HG02610 (cell line): Measurements from ENCODE around the gene ELK1.
"Not testable (repeated sequence)": the region's sequence is repeated elsewhere in the genome, so short reads cannot be mapped to it uniquely, and the experiment has no call there.

Experiments
- ATAC-seq: cut with Tn5 transposase; IDR thresholded peaks from one replicate; pipeline ENCODE4 v1.9.1; 2021; ENCODE audit warnings: mild to moderate bottlenecking, moderate library complexity; ENCODE audit not compliant: unreplicated experiment

The ELK1 gene

DNA sequence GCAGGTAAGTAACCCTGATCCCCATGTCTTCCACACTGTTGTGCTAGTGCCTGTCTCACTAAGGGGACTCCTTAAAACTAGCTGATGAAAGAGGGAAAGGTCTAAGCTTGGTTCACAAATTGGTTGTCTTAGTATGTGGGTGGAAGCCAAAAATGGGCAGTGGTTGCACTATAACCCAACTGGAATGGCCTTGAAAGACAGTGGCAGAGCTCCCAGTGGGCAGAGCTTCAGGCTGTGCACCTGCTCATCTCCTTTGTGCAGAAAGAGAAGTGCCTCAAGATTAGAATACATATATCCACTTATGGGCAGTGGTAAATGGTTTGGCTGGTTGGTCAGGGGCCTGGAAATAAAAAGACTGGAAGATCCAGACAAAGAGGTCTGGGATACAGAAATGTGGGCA, 37.9 kb downstream of the ELK1 start:
- ATAC-seq, result no peak

- no peak for ATAC-seq
Observed at GRCh38 chrX:47611926-47612325, 38.4 kb downstream of the ELK1 start.

DNA sequence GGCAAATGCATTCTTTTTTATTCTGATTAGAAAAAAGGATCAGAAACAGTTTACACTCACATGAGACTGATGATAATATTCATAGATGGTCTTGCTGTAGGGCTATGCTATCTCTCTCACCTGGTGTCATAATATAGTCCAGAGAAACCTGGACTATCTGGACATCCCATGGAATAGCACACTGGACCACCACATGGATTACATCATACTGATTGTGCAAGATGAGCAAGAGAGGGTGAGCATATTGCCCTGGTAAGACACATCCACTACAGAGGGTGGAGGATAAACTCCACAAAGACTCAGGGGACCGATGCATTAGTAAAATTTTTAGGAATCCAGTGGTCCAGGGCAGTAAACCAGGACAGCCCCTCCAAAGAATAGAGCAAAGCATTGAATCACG, 38.9 kb downstream of the ELK1 start:
- ATAC-seq, result no peak

- no peak for ATAC-seq
Observed at GRCh38 chrX:47610511-47610910, 39.9 kb downstream of the ELK1 start.

- no peak for ATAC-seq
Observed at GRCh38 chrX:47608130-47608810, 42.1 kb downstream of the ELK1 start.

DNA sequence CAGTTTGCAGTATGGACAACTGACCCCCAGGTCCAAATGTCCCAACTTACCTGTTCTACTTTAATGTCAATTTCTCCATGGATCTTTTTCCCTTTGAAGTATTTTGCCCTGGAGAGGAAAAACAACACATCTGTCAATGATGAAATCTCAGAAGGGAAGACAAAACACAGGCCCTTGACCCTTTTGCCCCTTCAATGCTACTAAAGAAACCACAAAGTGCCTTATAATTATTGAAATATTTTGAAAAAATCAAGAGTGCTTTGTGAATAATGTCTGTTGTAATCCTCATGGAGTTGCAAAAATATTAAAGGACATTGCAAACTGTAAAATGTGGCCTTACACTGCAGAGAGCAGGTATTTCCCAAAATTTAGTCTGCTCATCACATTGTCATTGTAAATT, 43.3 kb downstream of the ELK1 start:
- no peak for ATAC-seq

GRCh38 chrX:47605024-47605423, 45.3 kb downstream of the ELK1 start:
- no peak for ATAC-seq

- not testable (repeated sequence) for ATAC-seq
Observed at GRCh38 chrX:47603125-47603524, 47.2 kb downstream of the ELK1 start.

DNA sequence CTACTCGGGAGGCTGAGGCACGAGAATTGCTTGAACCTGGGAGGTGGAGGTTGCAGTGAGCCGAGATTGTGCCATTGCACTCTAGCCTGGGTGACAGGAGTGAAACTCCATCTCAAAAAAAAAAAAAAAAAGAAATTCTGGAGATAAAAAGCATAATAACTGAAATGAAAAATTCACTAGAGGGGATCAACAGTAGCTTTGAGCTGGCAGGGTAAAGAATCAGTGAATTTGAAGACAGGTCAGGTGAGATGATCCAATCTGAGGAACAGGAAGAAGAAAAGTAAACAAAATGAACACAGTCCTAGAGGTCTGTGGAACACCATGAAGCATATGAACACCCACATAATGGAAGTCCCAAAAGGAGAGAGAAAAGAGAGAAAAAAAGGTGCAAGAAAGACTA, 53.1 kb downstream of the ELK1 start:
- no peak for ATAC-seq

GRCh38 chrX:47596256-47596655, 54.1 kb downstream of the ELK1 start:
- no peak for ATAC-seq

DNA sequence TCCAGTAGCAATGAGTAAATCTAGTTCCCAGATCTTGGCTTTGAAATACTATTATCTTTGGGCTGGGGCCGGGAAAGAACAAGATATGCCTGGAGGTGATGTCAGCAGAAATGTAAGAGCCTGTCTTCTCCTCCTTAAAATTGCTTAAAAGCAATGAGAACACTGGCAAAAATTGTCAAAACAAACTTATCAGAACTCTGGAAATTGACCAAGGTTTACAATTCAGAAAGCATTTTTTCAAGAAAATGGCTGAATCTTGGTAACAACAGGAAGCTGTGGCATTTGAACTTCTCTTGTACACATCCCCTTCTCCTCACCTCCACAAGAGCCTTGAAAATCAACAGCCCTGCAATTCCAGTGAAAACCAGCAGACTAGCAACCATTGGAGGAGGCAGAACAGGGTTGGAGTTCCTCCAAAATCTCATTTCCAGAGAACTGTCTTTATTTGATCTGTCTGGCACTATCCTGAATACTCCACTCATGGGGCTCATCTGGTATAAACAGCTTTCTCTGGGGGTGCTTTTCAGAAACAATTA, 54.6 kb downstream of the ELK1 start:
- no peak for ATAC-seq

DNA sequence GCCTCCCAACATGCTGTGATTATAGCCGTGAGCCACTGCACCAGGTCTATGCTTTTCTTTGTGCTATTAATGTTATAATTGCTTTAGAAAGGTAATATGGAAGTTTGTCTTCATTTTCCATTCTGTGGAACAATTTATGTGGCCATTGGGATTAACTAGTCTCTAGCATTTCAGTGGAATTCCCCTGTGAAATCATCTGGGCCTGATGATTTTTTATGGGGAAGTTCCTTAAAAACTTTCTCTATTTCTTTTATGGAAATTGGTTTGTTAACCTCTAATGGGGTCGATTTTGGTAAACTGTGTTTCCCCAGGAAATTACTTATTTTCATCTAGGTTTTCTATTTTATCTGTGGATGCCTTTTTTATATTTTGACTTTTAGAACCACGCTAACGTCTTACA, 56.8 kb downstream of the ELK1 start:
- no peak for ATAC-seq

DNA sequence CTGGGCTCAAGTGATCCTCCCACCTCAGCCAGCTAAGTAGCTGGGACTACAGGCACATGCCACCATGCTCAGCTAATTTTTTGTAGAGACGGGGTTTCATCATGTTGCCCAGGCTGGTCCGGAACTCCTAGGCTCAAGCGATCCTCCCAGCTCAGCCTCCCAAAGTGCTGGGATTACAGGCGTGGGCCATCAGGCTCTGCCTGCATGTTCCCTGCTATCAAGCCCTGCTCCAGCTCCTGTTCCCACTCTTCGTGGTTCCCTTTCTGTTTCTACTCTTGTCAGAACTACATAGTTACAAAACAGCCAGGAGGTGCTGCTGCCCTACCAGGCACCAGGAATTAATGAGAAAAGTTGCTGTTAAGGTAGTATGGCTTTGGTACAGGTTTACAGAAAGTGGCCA, 59.4 kb downstream of the ELK1 start:
- no peak for ATAC-seq

GRCh38 chrX:47587906-47588735, 62.2 kb downstream of the ELK1 start:
- ATAC-seq, result no peak

GRCh38 chrX:47587091-47587891, 63.1 kb downstream of the ELK1 start:
- ATAC-seq, result no peak

DNA sequence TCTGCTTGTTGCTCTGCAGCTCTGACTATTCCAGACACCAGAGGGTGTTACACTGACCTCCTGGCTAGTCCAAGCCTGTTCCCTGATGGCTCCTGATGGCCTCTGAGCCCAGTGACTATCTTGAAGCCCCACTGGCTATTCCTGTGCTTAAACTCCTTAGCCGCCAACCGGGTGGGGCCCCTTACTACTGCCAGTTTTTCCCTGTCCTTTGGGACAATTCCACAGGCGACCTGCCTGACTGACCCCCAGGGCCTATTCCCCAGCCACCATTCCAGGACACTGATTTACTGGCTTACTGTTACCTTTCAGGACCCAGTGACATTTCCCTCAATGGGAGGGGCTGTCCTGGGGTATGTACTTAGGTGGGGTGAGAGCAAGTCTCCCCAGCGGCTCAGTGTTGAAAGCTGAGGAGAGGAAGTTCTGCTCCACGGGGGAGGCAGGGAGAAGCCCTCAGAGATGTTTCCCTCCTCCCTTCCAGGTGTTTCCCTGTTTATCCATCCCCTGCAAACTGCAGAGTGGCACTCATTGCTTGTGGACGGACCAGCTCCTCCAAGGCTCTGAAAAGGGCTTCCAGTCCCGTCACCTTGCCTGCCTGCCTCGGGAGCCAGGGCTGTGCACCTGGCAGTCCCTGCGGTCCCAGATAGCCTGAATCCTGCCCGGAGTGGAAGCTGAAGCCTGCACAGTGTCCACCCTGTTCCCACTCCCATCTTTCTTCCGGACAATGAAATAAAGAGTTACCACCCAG, 64.1 kb downstream of the ELK1 start:
- no peak for ATAC-seq
